PFSK-1 (cell line): Measurements from ENCODE around the gene COL6A2.

Experiments
- FOXP2 ChIP-seq: optimal IDR thresholded peaks from 2 replicates; pipeline ENCODE3; 2011; ENCODE audit warnings: borderline replicate concordance, control low read depth, inconsistent platforms; ENCODE audit not compliant: insufficient read depth; ENCODE audit errors: extremely low read length, extremely low read depth
- POLR2AphosphoS5 ChIP-seq: IDR thresholded peaks from 2 replicates; pipeline ENCODE4 v1.6.1; 2012; ENCODE audit warnings: low read depth, mild to moderate bottlenecking, control low read depth, low read length, moderate library complexity
- SIN3A ChIP-seq: IDR thresholded peaks from 2 replicates; pipeline ENCODE4 v1.6.1; 2012; ENCODE audit warnings: mild to moderate bottlenecking, low read length, moderate library complexity, borderline replicate concordance; ENCODE audit not compliant: insufficient read depth
- TAF1 ChIP-seq: IDR thresholded peaks from 2 replicates; pipeline ENCODE4 v1.6.1; 2012; ENCODE audit warnings: low read length, control low read depth, borderline replicate concordance; ENCODE audit not compliant: insufficient read depth
- TF ChIP-seq, protein P1 (sequence below), 2 experiments: IDR thresholded peaks; 2 replicates each; pipeline versions ENCODE4 v1.6.1 to v1.8.0; 2011 to 2012; ENCODE audit warnings: low read depth in 2 of 2, low read length in 2 of 2, control low read depth in 1 of 2, inconsistent platforms in 1 of 2, mild to moderate bottlenecking in 1 of 2, moderate library complexity in 1 of 2; ENCODE audit not compliant: insufficient read depth in 1 of 2

DNA sequence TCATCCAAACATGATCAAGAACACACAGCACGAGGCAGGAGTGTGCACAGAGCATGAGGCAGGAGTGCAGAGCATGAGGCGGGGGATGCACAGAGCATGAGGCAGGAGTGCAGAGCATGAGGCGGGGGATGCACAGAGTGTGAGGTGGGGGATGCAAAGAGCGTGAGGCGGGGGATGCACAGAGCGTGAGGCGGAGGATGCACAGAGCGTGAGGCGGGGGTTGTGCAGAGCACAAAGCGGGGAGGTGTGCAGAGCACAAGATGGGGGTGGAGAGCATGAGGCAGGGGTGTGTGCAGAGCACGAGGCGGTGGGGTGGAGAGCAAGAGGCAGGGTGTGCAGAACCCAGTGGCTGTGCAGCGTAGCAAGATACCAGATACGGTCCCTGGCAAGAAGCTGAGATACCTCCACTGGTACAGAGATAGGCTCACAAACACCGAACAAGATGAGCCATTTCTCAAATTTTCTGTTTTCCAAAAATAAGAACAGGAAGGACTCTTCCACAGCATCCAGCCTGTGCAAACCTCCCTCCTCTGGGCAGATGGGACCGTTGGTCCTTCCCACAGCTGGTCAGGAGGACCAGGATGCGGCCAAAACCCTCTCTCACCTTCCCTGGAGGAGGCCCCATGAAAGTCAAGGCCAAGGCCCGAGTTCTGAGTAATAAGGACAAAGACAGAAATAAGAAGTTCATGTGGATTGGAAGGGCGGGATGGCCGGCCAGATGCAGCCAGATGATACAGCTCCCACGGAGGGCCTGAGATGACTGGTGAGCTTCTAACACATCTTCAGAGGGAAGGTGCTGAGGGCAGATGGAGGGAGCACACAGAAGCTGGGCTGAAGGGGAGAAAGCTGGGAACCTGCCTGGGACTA, 74.3 kb downstream of the COL6A2 start:
- TF ChIP-seq POLR2AphosphoS5 (no peak), SIN3A (no peak), TAF1 (no peak), FOXP2 (no peak)
- TF ChIP-seq, protein P1, sequence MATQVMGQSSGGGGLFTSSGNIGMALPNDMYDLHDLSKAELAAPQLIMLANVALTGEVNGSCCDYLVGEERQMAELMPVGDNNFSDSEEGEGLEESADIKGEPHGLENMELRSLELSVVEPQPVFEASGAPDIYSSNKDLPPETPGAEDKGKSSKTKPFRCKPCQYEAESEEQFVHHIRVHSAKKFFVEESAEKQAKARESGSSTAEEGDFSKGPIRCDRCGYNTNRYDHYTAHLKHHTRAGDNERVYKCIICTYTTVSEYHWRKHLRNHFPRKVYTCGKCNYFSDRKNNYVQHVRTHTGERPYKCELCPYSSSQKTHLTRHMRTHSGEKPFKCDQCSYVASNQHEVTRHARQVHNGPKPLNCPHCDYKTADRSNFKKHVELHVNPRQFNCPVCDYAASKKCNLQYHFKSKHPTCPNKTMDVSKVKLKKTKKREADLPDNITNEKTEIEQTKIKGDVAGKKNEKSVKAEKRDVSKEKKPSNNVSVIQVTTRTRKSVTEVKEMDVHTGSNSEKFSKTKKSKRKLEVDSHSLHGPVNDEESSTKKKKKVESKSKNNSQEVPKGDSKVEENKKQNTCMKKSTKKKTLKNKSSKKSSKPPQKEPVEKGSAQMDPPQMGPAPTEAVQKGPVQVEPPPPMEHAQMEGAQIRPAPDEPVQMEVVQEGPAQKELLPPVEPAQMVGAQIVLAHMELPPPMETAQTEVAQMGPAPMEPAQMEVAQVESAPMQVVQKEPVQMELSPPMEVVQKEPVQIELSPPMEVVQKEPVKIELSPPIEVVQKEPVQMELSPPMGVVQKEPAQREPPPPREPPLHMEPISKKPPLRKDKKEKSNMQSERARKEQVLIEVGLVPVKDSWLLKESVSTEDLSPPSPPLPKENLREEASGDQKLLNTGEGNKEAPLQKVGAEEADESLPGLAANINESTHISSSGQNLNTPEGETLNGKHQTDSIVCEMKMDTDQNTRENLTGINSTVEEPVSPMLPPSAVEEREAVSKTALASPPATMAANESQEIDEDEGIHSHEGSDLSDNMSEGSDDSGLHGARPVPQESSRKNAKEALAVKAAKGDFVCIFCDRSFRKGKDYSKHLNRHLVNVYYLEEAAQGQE (IDR thresholded peaks at IDR 0.05; ENCODE audit: insufficient read depth in 1 of 2, low read depth in 2 of 2, low read length in 2 of 2) = no peak
